ENCODE measurements around the gene CKM. TPM values are rescaled to one million over a fixed set of nuclear protein-coding genes. Genes with fewer than 3 reads are reported as not detected.

The CKM gene
- total RNA-seq, 1 donor from 2014 or later = not detected

GRCh38 chr19:45305421-45305820 is 17.3 kb downstream of the CKM start:
- TF ChIP-seq CTCF (IDR thresholded peaks at IDR 0.05) (no peak), EZH2phosphoT487 (IDR thresholded peaks at IDR 0.05) (no peak), EZH2 (IDR thresholded peaks at IDR 0.05) (no peak)
- H4K20me1 ChIP-seq (ENCODE audit: low read depth) = no peaks in the 10 kb centered on the region
- H3F3A ChIP-seq (ENCODE audit: low read depth) = peaks cover 17% of the 10 kb centered on the region
- no peaks in the 10 kb centered on the region for H3K36me3 ChIP-seq
- Mint-ChIP-seq H3K36me3 (peaks cover 4% of the 10 kb centered on the region), H3K4me3 (no peak overlapping the region), H3K27ac (no peak overlapping the region), H3K4me1 (peaks cover 5% of the 10 kb centered on the region), H3K9me3 (no peaks in the 10 kb centered on the region), H3K27me3 (ENCODE audit: insufficient read depth, low read depth) (peaks cover 12% of the 10 kb centered on the region)
- H3K79me2 ChIP-seq (ENCODE audit: low read depth) = no peaks in the 10 kb centered on the region
- H3K4me2 ChIP-seq = no peak overlapping the region
- no peak overlapping the region for H3K9ac ChIP-seq
- no peak overlapping the region for H3K27ac ChIP-seq
- no peak for DNase-seq (ENCODE audit: low spot score)
- no peak overlapping the region for H2AFZ ChIP-seq (replicated peaks)
- H3K27me3 ChIP-seq = no peaks in the 10 kb centered on the region
- no peak overlapping the region for H3K4me3 ChIP-seq
- no peaks in the 10 kb centered on the region for H3K4me1 ChIP-seq
- H3K9me3 ChIP-seq (ENCODE audit: low read depth) = no peaks in the 10 kb centered on the region

DNA sequence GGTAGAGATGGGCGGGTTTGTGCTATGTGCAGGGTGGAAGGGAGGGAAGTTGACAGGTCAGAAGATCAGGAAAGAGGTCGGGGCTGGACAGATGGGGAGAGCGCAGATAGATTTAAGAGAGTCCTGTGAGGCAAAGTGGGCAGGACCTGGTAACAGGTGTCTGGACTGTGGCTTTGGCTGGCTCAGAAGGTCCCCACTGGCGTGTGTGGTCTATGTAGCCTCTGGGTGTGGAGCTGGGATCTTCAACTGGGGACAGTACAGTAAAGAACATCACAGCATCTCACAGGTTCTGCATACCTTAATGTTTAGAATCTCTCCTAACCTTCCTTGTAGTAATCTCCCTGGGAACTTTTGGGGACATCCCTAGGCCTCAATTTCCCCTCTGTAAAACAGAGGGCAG is 17.7 kb downstream of the CKM start:
- Histone ChIP-seq H3K4me1 (no peaks in the 10 kb centered on the region), H3K36me3 (no peaks in the 10 kb centered on the region), H4K20me1 (ENCODE audit: low read depth) (no peaks in the 10 kb centered on the region), H3K9me3 (ENCODE audit: low read depth) (no peaks in the 10 kb centered on the region), H3K27ac (no peak overlapping the region), H3K27me3 (no peaks in the 10 kb centered on the region), H3K79me2 (ENCODE audit: low read depth) (no peaks in the 10 kb centered on the region), H2AFZ (replicated peaks) (no peak overlapping the region), H3F3A (ENCODE audit: low read depth) (peaks cover 17% of the 10 kb centered on the region), H3K4me2 (no peak overlapping the region), H3K4me3 (no peak overlapping the region), H3K9ac (no peak overlapping the region)
- H3K36me3 Mint-ChIP-seq = peaks cover 6% of the 10 kb centered on the region
- H3K27ac Mint-ChIP-seq = peak overlapping the region; percentile 83
- DNase-seq (ENCODE audit: low spot score) = no peak
- peaks cover 5% of the 10 kb centered on the region for H3K4me1 Mint-ChIP-seq
- no peak overlapping the region for H3K4me3 Mint-ChIP-seq
- peaks cover 12% of the 10 kb centered on the region for H3K27me3 Mint-ChIP-seq (ENCODE audit: insufficient read depth, low read depth)
- H3K9me3 Mint-ChIP-seq = no peaks in the 10 kb centered on the region
- TF ChIP-seq CTCF (IDR thresholded peaks at IDR 0.05) = no peak
- no peak for TF ChIP-seq EZH2phosphoT487 (IDR thresholded peaks at IDR 0.05)
- no peak for TF ChIP-seq EZH2 (IDR thresholded peaks at IDR 0.05)

GRCh38 chr19:45304141-45304926 is 18.3 kb downstream of the CKM start:
- no peaks in the 10 kb centered on the region for H3K9me3 Mint-ChIP-seq

More at GRCh38 chr19:45304141-45304926, 18.3 kb downstream of the CKM start:
- Mint-ChIP-seq H3K36me3 (peaks cover 8% of the 10 kb centered on the region), H3K27me3 (ENCODE audit: insufficient read depth, low read depth) (peaks cover 12% of the 10 kb centered on the region), H3K4me3 (no peak overlapping the region), H3K4me1 (peaks cover 5% of the 10 kb centered on the region), H3K27ac (peak overlapping the region; percentile 83)
- Histone ChIP-seq H3K36me3 (no peaks in the 10 kb centered on the region), H3K9me3 (ENCODE audit: low read depth) (no peaks in the 10 kb centered on the region), H3K27me3 (no peaks in the 10 kb centered on the region), H3F3A (ENCODE audit: low read depth) (peaks cover 17% of the 10 kb centered on the region), H3K27ac (no peak overlapping the region), H2AFZ (replicated peaks) (no peak overlapping the region), H3K4me1 (no peaks in the 10 kb centered on the region), H3K9ac (no peak overlapping the region), H3K4me2 (no peak overlapping the region), H3K79me2 (ENCODE audit: low read depth) (no peaks in the 10 kb centered on the region), H4K20me1 (ENCODE audit: low read depth) (no peaks in the 10 kb centered on the region), H3K4me3 (no peak overlapping the region)
- TF ChIP-seq EZH2phosphoT487 (IDR thresholded peaks at IDR 0.05) = no peak
- no peak for TF ChIP-seq EZH2 (IDR thresholded peaks at IDR 0.05)
- no peak for TF ChIP-seq CTCF (IDR thresholded peaks at IDR 0.05)
- DNase-seq (ENCODE audit: low spot score) = no peak

Data from neural progenitor cell (in vitro differentiated cells).